Measurements from ENCODE around the gene SUN5. TPM values are rescaled to one million over a fixed set of nuclear protein-coding genes. Genes with fewer than 3 reads are reported as not detected.

The SUN5 gene
- total RNA-seq, 1 donor: not detected

GRCh38 chr20:33023439-33024242, 19.4 kb upstream of the SUN5 start:
- Histone ChIP-seq H4K20me1 (ENCODE audit: insufficient read depth, low read length) (no peaks in the 10 kb centered on the region), H3K9me3 (ENCODE audit: low read depth, low read length) (no peaks in the 10 kb centered on the region), H3K4me2 (ENCODE audit: insufficient read depth, low read length) (no peak overlapping the region), H3K27me3 (ENCODE audit: insufficient read depth, low read length) (no peaks in the 10 kb centered on the region), H3K4me3 (ENCODE audit: insufficient read depth, low read length) (no peak overlapping the region), H3K4me1 (ENCODE audit: insufficient read depth, low read length) (no peaks in the 10 kb centered on the region), H3K27ac (ENCODE audit: low read depth, low read length) (no peak overlapping the region), H3K79me2 (ENCODE audit: insufficient read depth, low read length) (no peaks in the 10 kb centered on the region), H2AFZ (ENCODE audit: low read length) (no peak overlapping the region), H3K36me3 (ENCODE audit: insufficient read depth, low read length) (no peaks in the 10 kb centered on the region)
- no peak for TF ChIP-seq CTCF (IDR thresholded peaks at IDR 0.05; ENCODE audit: extremely low read depth, low read depth, low read length)
- peak; percentile 56 for DNase-seq (ENCODE audit: insufficient read length, low spot score, missing footprints)

GRCh38 chr20:33022694-33023438, 18.6 kb upstream of the SUN5 start:
- no peaks in the 10 kb centered on the region for H3K9me3 ChIP-seq (ENCODE audit: low read depth, low read length)
- no peak overlapping the region for H2AFZ ChIP-seq (ENCODE audit: low read length)
- no peaks in the 10 kb centered on the region for H3K27me3 ChIP-seq (ENCODE audit: insufficient read depth, low read length)
- no peak overlapping the region for H3K4me2 ChIP-seq (ENCODE audit: insufficient read depth, low read length)
- H3K4me1 ChIP-seq (ENCODE audit: insufficient read depth, low read length): no peaks in the 10 kb centered on the region
- no peak overlapping the region for H3K4me3 ChIP-seq (ENCODE audit: insufficient read depth, low read length)
- peak; percentile 79 for DNase-seq (ENCODE audit: insufficient read length, low spot score, missing footprints)
- TF ChIP-seq CTCF (IDR thresholded peaks at IDR 0.05; ENCODE audit: extremely low read depth, low read depth, low read length): no peak
- H3K27ac ChIP-seq (ENCODE audit: low read depth, low read length): no peak overlapping the region
- H3K79me2 ChIP-seq (ENCODE audit: insufficient read depth, low read length): no peaks in the 10 kb centered on the region
- no peaks in the 10 kb centered on the region for H3K36me3 ChIP-seq (ENCODE audit: insufficient read depth, low read length)
- no peaks in the 10 kb centered on the region for H4K20me1 ChIP-seq (ENCODE audit: insufficient read depth, low read length)

DNA sequence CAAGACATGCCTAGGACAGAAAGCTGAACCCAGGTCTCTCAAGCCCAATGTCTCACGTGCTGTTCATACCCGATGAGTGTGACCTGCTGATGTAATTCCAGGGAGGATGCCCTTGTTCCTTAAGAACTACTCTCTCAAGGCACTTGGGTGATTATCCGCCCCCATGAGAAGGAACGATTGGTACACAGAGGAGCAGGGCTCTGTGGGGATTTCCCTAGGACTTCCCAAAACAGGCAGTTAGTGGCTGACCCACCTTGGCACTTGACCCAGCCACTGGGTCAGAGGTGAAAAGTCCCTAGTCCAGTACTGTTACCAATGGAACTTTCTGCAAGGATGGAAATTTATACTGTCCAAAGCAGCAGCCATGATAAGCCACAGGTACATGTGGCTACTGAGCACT, 18.1 kb upstream of the SUN5 start:
- no peak for TF ChIP-seq CTCF (IDR thresholded peaks at IDR 0.05; ENCODE audit: extremely low read depth, low read depth, low read length)
- Histone ChIP-seq H3K9me3 (ENCODE audit: low read depth, low read length) (no peaks in the 10 kb centered on the region), H2AFZ (ENCODE audit: low read length) (no peak overlapping the region), H3K4me2 (ENCODE audit: insufficient read depth, low read length) (no peak overlapping the region), H3K36me3 (ENCODE audit: insufficient read depth, low read length) (no peaks in the 10 kb centered on the region), H3K4me1 (ENCODE audit: insufficient read depth, low read length) (no peaks in the 10 kb centered on the region), H3K27me3 (ENCODE audit: insufficient read depth, low read length) (no peaks in the 10 kb centered on the region), H4K20me1 (ENCODE audit: insufficient read depth, low read length) (no peaks in the 10 kb centered on the region), H3K4me3 (ENCODE audit: insufficient read depth, low read length) (no peak overlapping the region), H3K27ac (ENCODE audit: low read depth, low read length) (no peak overlapping the region), H3K79me2 (ENCODE audit: insufficient read depth, low read length) (no peaks in the 10 kb centered on the region)
- DNase-seq (ENCODE audit: insufficient read length, low spot score, missing footprints): peak; percentile 48

GRCh38 chr20:33021879-33022278, 17.6 kb upstream of the SUN5 start:
- no peak overlapping the region for H3K4me3 ChIP-seq (ENCODE audit: insufficient read depth, low read length)
- H3K4me2 ChIP-seq (ENCODE audit: insufficient read depth, low read length): no peak overlapping the region
- no peak overlapping the region for H2AFZ ChIP-seq (ENCODE audit: low read length)
- H3K27ac ChIP-seq (ENCODE audit: low read depth, low read length): no peak overlapping the region
- H4K20me1 ChIP-seq (ENCODE audit: insufficient read depth, low read length): no peaks in the 10 kb centered on the region
- no peaks in the 10 kb centered on the region for H3K36me3 ChIP-seq (ENCODE audit: insufficient read depth, low read length)
- H3K4me1 ChIP-seq (ENCODE audit: insufficient read depth, low read length): no peaks in the 10 kb centered on the region
- no peak for TF ChIP-seq CTCF (IDR thresholded peaks at IDR 0.05; ENCODE audit: extremely low read depth, low read depth, low read length)
- no peaks in the 10 kb centered on the region for H3K9me3 ChIP-seq (ENCODE audit: low read depth, low read length)
- no peaks in the 10 kb centered on the region for H3K79me2 ChIP-seq (ENCODE audit: insufficient read depth, low read length)
- H3K27me3 ChIP-seq (ENCODE audit: insufficient read depth, low read length): no peaks in the 10 kb centered on the region
- peak; percentile 54 for DNase-seq (ENCODE audit: insufficient read length, low spot score, missing footprints)
